HCT116 (cell line): ENCODE data around the gene SDF2L1. TPM values are rescaled to one million over a fixed set of nuclear protein-coding genes. Genes with fewer than 3 reads are reported as not detected.

Source experiments
- ATAC-seq: fragments of 200-7000 bp; cut with Tn5 transposase; 2 replicates; pipeline ENCODE4 v1.9.1; 2020; ENCODE audit warnings: mild to moderate bottlenecking, moderate library complexity
- BruUV-seq: library from RNA; stranded (reverse); fragments of 400-500 nt; replicated peaks from 2 replicates; lab custom pipeline; 2021; lab: Mats Ljungman, UMichigan
- CTCF ChIA-PET: fragments of 300-600 bp; sonication (Branson Sonifier 250); formaldehyde crosslinking; loops from one replicate; lab custom pipeline; 2021; ENCODE audit warnings: antibody characterized with exemption; lab: Charles Lee
- POLR2A ChIA-PET: fragments of 300-600, 350-600 bp; sonication (Branson Sonifier 250); formaldehyde crosslinking; loops from one replicate; lab custom pipeline; 2021; ENCODE audit warnings: antibody characterized with exemption; lab: Charles Lee
- RAD21 ChIA-PET, 2 experiments: fragments of 300-600 bp; sonication (Branson Sonifier 250); formaldehyde crosslinking; loops; one replicate each; lab custom pipeline; 2023; ENCODE audit warnings: low total read pairs in 2 of 2; ENCODE audit not compliant: uncharacterized antibody in 2 of 2, unreplicated experiment in 2 of 2, low non-redundant PET in 1 of 2; lab: Charles Lee
- DNase-seq: peaks from one replicate; pipeline ENCODE4 v3.0.0-alpha.2; 2010; ENCODE audit warnings: low read depth, low spot score
- H2AFZ ChIP-seq: fragments of 200-600 bp; shearing (Covaris generic), sonication (generic); 2 replicates; pipeline ENCODE4 v1.6.1; 2017; ENCODE audit warnings: low read depth, mixed run types, mixed read lengths, antibody characterized with exemption, low read length; ENCODE audit not compliant: poor library complexity, severe bottlenecking
- H3K27ac ChIP-seq: 2 replicates; pipeline ENCODE4 v1.5.1; 2012; ENCODE audit warnings: low read depth, low read length
- H3K27me3 ChIP-seq: fragments of 200-600 bp; sonication (generic); 2 replicates; pipeline ENCODE4 v1.6.1; 2016; ENCODE audit warnings: mixed run types, low read length, mixed read lengths; ENCODE audit not compliant: insufficient read depth
- H3K36me3 ChIP-seq, 2 experiments: fragments of 200-500 bp in 1 of 2; fragments of 200-600 bp in 1 of 2; sonication (Bioruptor generic) in 1 of 2; sonication (generic) in 1 of 2; 2 replicates each; pipeline versions ENCODE4 v1.5.1 to v1.6.1; 2014 to 2016; ENCODE audit warnings: low read length in 2 of 2, inconsistent platforms in 1 of 2, mixed read lengths in 1 of 2, mixed run types in 1 of 2; ENCODE audit not compliant: insufficient read depth in 2 of 2, control insufficient read depth in 1 of 2
- H3K4me1 ChIP-seq, 2 experiments: fragments of 200-600 bp in 1 of 2; sonication (generic) in 1 of 2; 2 replicates each; pipeline versions ENCODE4 v1.5.1 to v1.6.1; 2012 to 2017; ENCODE audit warnings: low read length in 2 of 2, inconsistent platforms in 1 of 2, mild to moderate bottlenecking in 1 of 2, mixed read lengths in 1 of 2, mixed run types in 1 of 2, moderate library complexity in 1 of 2; ENCODE audit not compliant: insufficient read depth in 2 of 2, control insufficient read depth in 1 of 2
- H3K4me2 ChIP-seq: fragments of 200-600 bp; sonication (generic); 2 replicates; pipeline ENCODE4 v1.6.1; 2017; ENCODE audit warnings: mixed run types, low read length, mixed read lengths
- H3K4me3 ChIP-seq, 2 experiments: fragments of 200-600 bp in 1 of 2; sonication (generic) in 1 of 2; replicated peaks in 1 of 2; 2 replicates each; pipeline ENCODE4 v1.5.1; 2011 to 2016; ENCODE audit warnings: low read length in 2 of 2, control low read depth in 1 of 2, low read depth in 1 of 2, mild to moderate bottlenecking in 1 of 2, mixed read lengths in 1 of 2, mixed run types in 1 of 2
- H3K79me2 ChIP-seq: fragments of 200-600 bp; sonication (generic); 2 replicates; pipeline ENCODE4 v1.6.1; 2017; ENCODE audit warnings: mild to moderate bottlenecking, mixed run types, low read length, moderate library complexity, mixed read lengths; ENCODE audit not compliant: insufficient read depth
- H3K9ac ChIP-seq: fragments of 200-600 bp; sonication (generic); 2 replicates; pipeline ENCODE4 v1.6.1; 2016; ENCODE audit warnings: low read length, mixed read lengths
- H3K9me2 ChIP-seq: fragments of 200-600 bp; sonication (generic), shearing (Covaris generic); 2 replicates; pipeline ENCODE4 v1.6.1; 2017; ENCODE audit warnings: mixed run types, mild to moderate bottlenecking, moderate library complexity; ENCODE audit not compliant: insufficient read depth
- H3K9me3 ChIP-seq, 2 experiments: fragments of 200-500 bp in 1 of 2; fragments of 200-600 bp in 1 of 2; sonication (Bioruptor generic) in 1 of 2; sonication (generic) in 1 of 2; 2 replicates each; pipeline ENCODE4 v1.6.1; 2014 to 2017; ENCODE audit warnings: low read length in 2 of 2, mixed read lengths in 2 of 2, inconsistent platforms in 1 of 2, low read depth in 1 of 2, mild to moderate bottlenecking in 1 of 2, mixed run types in 1 of 2, moderate library complexity in 1 of 2; ENCODE audit not compliant: control insufficient read depth in 1 of 2, insufficient read depth in 1 of 2
- H4K20me1 ChIP-seq: fragments of 200-600 bp; sonication (generic), shearing (Covaris generic); 2 replicates; pipeline ENCODE4 v1.6.1; 2017; ENCODE audit warnings: mixed run types, mild to moderate bottlenecking, moderate library complexity; ENCODE audit not compliant: insufficient read depth
- CBX3 ChIP-seq: IDR thresholded peaks from 2 replicates; pipeline ENCODE4 v1.6.1; 2012; ENCODE audit warnings: low read depth
- CEBPB ChIP-seq: IDR thresholded peaks from 2 replicates; pipeline ENCODE4 v1.6.1; 2012; ENCODE audit warnings: low read depth
- POLR2A ChIP-seq: IDR thresholded peaks from 2 replicates; pipeline ENCODE4 v1.7.0; 2011; ENCODE audit warnings: borderline replicate concordance; ENCODE audit not compliant: insufficient read depth, insufficient read length; ENCODE audit errors: extremely low read depth
- RAD21 ChIP-seq: IDR thresholded peaks from 2 replicates; pipeline ENCODE4 v1.6.1; 2012; ENCODE audit warnings: low read depth, mild to moderate bottlenecking
- SIN3A ChIP-seq: IDR thresholded peaks from 2 replicates; pipeline ENCODE4 v1.6.1; 2012; ENCODE audit warnings: low read depth
- YY1 ChIP-seq: IDR thresholded peaks from 2 replicates; pipeline ENCODE4 v1.6.1; 2011; ENCODE audit warnings: low read length, low read depth, moderate library complexity, mild to moderate bottlenecking; ENCODE audit not compliant: insufficient replicate concordance; ENCODE audit errors: extremely low read depth
- ZFX ChIP-seq: fragments of 450-650 bp; IDR thresholded peaks from 2 replicates; pipeline ENCODE4 v1.6.1; 2017
- ZNF274 ChIP-seq: fragments of 200-500 bp; sonication (Bioruptor generic); IDR thresholded peaks from 2 replicates; pipeline ENCODE4 v1.6.1; 2014; ENCODE audit warnings: mild to moderate bottlenecking, low read depth, low read length, inconsistent platforms
- intact Hi-C: fragments of 100-400 bp; cut with micrococcal nuclease; formaldehyde crosslinking; loops from 2 replicates; pipeline ENCODE4 v1.10.0; 2022
- total RNA-seq: library from RNA; stranded (reverse); gene quantifications from one replicate; pipeline ENCODE4 v1.2.1, GENCODE V29; 2021; ENCODE audit not compliant: unreplicated experiment
- TF ChIP-seq, protein P1 (sequence below): IDR thresholded peaks from 2 replicates; pipeline ENCODE4 v1.6.1; 2011; ENCODE audit warnings: mild to moderate bottlenecking, low read length, moderate library complexity; ENCODE audit not compliant: insufficient replicate concordance; ENCODE audit errors: extremely low read depth

SDF2L1 gene
- total RNA-seq, 1 experiment from 2014 or later: 86.2 TPM

- ChIA-PET POLR2A (no interaction called here), RAD21 (no interaction called here)
- Histone ChIP-seq H3K4me2 (no peak overlapping the region), H3K79me2 (peaks cover 96% of the 10 kb centered on the region), H3K4me1 (peaks cover 15 to 22% of the 10 kb centered on the region in 2 experiments), H4K20me1 (peaks cover 10% of the 10 kb centered on the region; the same call in 1 of the 2 replicates), H3K27me3 (no peaks in the 10 kb centered on the region), H3K9ac (no peak overlapping the region), H3K9me3 (no peaks in the 10 kb centered on the region), H3K36me3 (peaks cover 0 to 3% of the 10 kb centered on the region in 2 experiments; a peak in 1 of 4 replicates), H3K27ac (no peak overlapping the region)
- no peak for DNase-seq
- no TSS peak for BruUV-seq
- intact Hi-C loops: no loop called here
- TF ChIP-seq, protein P1, sequence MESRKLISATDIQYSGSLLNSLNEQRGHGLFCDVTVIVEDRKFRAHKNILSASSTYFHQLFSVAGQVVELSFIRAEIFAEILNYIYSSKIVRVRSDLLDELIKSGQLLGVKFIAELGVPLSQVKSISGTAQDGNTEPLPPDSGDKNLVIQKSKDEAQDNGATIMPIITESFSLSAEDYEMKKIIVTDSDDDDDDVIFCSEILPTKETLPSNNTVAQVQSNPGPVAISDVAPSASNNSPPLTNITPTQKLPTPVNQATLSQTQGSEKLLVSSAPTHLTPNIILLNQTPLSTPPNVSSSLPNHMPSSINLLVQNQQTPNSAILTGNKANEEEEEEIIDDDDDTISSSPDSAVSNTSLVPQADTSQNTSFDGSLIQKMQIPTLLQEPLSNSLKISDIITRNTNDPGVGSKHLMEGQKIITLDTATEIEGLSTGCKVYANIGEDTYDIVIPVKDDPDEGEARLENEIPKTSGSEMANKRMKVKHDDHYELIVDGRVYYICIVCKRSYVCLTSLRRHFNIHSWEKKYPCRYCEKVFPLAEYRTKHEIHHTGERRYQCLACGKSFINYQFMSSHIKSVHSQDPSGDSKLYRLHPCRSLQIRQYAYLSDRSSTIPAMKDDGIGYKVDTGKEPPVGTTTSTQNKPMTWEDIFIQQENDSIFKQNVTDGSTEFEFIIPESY: no peak
- TF ChIP-seq, all 23 proteins: peak for 0
- H3K9me2 ChIP-seq: no peaks in the 10 kb centered on the region
- CTCF ChIA-PET: interaction anchor here (1.1 kb wide), 1 partner anchor 22 kb away, joined by 3 read pairs; no protein-coding TSS in a partner anchor
- no peak overlapping the region for H3K4me3 ChIP-seq
- H2AFZ ChIP-seq: no peak overlapping the region
- no peak for ATAC-seq
Measured at GRCh38 chr22:21602579-21602978, 39.5 kb upstream of the SDF2L1 start.

DNA sequence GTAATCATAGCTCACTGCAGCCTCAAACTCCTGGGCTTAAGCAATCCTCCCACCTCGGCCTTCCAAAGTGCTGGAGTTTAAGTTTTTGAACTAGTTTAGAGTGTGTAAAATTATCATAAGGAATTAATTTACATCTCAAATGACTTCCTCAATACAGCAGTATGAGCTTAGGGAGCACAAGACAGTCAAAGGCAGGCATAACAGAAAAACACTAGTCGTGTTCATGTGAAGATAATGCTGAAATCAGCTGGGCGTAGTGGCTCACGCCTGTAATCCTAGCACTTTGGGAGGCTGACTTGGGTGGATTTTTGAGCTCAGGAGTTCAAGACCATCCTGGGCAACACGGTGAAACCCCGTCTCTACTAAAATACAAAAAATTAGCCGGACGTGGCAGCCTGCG is 38.1 kb upstream of the SDF2L1 start:
- TF ChIP-seq SIN3A (no peak), ZNF274 (no peak), POLR2A (no peak), ZFX (no peak), CBX3 (no peak), CEBPB (no peak), RAD21 (no peak), YY1 (no peak)
- RAD21 ChIA-PET: no interaction called here
- H4K20me1 ChIP-seq: peaks cover 12% of the 10 kb centered on the region; the same call in 1 of the 2 replicates
- peaks cover 96% of the 10 kb centered on the region for H3K79me2 ChIP-seq
- H3K36me3 ChIP-seq: 0 out of 4 replicates have a peak, but pooled peaks cover 0 to under 1% of the 10 kb centered on the region in 2 experiments
- H3K9me2 ChIP-seq: no peaks in the 10 kb centered on the region
- no peak overlapping the region for H3K27ac ChIP-seq
- H3K4me1 ChIP-seq: peaks cover 21 to 33% of the 10 kb centered on the region in 2 experiments
- ATAC-seq (no peak), DNase-seq (no peak)
- H3K27me3 ChIP-seq: no peaks in the 10 kb centered on the region
- intact Hi-C loops: no loop called here
- H3K9ac ChIP-seq: no peak overlapping the region
- H2AFZ ChIP-seq: no peak overlapping the region
- no TSS peak for BruUV-seq
- POLR2A ChIA-PET: interaction anchor here (1.0 to 1.4 kb wide), 2 partner anchors 25 to 30 kb away, joined by 3 to 4 read pairs; no protein-coding TSS in a partner anchor
- H3K4me2 ChIP-seq: no peak overlapping the region
- no peak overlapping the region for H3K4me3 ChIP-seq
- CTCF ChIA-PET: interaction anchor here (0.6 kb wide), 1 partner anchor 25 kb away, joined by 3 read pairs; the partner anchor contains the start of gene YDJC
- no peaks in the 10 kb centered on the region for H3K9me3 ChIP-seq
